HG02885 (cell line): Measurements from ENCODE around the gene MSMB.
"Not testable (repeated sequence)": the region's sequence is repeated elsewhere in the genome, so short reads cannot be mapped to it uniquely, and the experiment has no call there.

Experiments
- ATAC-seq: cut with Tn5 transposase; IDR thresholded peaks from one replicate; pipeline ENCODE4 v1.9.1; 2021; ENCODE audit warnings: mild to moderate bottlenecking; ENCODE audit not compliant: unreplicated experiment, poor library complexity

The MSMB gene

DNA sequence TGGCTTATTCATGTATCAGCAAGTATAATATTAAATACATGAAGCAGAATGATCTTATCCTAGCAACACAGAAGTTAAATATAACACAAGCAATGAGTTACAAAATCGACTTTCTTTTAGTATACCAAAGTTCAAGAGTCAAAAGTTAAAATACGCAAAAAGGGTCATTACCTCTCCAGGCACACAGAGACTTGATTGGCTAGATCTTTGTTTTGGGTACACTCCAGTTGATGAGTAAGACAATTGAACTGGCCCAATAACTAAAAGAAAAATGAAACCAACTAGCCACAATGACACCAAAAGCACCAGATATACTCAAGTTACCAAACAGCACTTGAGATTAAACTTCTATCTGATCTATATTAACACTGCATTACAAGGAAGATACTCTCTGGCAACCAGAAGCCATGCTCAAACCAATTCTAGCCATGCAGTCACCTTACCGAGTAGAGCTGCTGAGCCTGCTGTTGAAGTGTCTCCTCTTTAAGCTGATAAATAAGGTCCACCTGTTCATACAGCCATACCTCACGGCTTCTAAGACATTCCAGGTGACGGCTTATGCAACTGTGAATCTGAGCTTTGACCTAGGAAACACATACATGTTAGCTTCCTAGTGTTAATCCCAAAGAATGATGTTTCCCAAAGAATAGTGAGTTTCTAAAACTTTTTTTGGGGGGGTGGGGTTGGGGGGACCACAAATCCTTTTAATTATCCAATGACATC, 31.2 kb downstream of the MSMB start:
- ATAC-seq = no peak

DNA sequence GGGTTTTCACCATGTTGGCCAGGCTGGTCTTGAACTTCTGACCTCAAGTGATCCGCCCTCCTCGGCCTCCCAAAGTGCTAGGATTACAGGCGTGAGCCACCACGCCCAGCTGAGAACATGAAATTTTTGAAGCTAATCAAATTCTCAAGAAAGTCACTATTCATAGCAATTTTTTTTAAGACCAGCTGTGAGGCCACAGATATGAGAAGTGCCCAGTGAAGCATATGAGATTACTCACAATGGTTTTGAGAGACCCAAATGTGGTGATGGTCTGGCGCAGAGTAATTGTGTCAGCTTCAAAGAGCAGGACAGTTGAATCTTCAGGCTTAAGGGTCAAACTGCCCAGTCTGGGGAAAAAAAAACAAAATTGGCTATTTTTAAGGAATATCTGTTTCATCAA, 31.9 kb downstream of the MSMB start:
- no peak for ATAC-seq

DNA sequence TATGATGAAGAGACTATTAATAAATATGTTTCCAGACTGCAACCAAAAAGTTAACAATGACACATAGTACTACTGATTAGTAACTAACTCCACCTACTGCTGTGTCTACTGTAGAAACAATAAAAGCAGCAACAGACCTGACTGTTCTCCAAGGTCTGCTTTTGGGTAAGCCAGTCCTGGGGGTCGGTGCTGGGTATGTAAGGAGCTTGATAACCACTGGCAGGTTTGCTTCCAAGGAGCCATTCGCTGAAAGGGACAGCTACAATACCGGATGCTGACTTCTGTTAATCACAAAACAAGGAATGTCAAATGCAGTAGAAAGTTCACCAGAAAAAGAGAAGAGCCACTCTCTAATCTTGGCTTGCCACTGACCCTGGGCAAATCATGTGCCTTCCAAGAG, 33.3 kb downstream of the MSMB start:
- ATAC-seq = no peak

DNA sequence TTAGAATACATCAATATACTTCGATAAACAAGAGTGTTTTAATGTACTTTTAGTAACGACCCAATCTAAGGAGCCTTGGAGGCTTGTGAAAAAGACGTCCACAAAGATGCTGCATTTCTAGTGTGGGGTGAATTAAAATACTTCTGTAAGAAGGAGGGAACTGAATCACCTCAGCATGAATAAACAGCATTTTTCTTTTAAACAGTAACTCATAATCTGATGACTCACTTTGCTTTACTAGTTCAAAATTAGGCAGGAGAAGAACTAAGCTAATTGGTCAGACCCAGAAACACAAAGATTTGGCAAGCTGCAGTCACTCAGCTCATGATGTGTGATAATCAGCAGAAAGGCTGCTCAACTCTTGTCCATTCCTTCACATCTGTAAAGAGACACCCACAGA, 39.9 kb downstream of the MSMB start:
- ATAC-seq = no peak

DNA sequence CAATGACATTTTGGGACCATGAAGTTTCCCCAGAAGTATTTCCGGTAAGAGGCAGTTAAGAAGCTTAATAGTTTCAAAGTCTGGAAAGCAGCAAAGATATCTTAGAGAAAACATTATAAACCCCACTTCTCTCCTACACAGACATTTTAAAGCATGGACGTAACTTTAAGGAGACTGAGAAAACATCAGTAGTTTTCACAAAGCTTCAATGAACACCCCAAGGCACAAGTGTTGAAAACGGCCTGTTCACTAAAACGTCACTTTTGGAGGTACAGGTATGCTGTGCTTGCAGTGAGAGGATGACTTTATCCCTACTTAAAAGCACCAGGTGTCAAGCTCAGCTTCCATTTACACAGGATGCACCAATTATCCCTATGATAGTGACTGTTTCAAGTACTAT, 40.7 kb downstream of the MSMB start:
- ATAC-seq = no peak

DNA sequence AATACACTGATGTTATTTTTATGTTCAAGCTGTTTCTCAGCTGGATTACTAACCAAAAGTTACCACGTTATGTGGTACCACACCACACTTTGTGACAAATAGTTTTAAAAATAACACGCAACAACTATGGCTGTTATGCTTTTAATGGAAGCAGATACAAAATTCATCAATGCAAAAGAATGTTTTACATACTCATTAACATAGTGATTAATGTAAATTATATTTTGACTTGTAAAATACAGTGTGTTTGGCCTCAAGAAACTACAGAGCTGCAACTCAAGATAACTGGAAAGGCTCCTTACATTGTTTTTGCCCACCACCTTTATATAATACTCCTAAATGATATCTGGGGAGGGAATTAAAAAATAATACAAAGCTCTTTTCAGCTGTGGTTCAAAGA, 41.1 kb downstream of the MSMB start:
- ATAC-seq = no peak

DNA sequence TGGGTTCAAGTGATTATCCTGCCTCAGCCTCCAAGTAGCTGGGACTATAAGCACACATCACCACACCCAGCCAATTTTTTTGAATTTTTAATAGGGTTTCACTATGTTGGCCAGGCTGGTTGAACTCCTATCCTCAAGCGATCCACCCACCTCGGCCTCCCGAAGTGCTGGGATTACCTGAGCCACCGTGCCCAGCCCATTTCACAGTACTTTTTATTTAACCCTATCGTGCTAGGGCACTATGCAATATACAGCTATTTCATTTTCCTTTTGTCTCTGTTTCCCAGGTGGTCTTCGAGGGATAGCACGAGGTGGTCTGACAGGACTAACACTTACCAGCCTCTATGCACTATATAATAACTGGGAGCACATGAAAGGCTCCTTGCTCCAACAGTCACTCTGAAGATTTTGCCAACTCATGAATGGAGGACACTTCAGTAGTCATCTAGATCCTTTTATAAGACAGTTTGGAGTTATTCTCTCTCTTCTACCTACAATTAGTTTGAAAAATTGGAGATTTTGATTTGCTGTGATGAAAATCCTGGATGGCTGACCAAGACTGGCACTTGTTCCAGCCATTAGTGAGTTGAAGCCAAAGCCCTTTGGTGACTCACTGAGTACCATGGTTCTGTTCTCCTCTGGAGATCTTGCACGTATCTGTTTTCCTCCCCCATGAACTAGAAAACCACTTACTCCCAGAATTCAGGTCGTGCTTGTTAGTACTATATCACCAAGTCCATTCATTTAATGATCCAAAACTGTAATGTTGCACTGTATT, 43.0 kb downstream of the MSMB start:
- ATAC-seq = no peak

DNA sequence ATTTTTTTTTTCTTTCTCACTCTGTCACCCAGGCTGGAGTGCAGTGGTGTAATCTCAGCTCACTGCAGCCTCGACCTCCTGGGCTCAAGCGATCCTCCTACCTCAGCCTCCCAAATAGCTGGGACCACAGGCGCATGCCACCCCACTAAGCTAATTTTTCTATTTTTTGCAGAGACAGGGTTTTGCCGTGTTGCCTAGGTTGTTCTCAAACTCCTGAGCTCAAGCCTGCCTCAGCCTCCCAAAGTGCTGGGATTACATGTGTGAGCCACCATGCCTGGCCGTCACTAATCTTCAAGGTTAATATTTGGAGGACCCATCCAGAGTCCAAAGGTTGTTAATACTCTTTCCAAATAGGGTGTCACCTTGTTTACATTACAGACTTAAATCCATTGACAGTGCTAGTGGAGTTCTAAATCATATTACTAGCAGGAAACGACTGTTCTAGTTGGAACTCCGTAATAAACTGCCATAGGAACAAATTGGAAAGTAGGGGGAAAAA, 43.8 kb downstream of the MSMB start:
- not testable (repeated sequence) for ATAC-seq

DNA sequence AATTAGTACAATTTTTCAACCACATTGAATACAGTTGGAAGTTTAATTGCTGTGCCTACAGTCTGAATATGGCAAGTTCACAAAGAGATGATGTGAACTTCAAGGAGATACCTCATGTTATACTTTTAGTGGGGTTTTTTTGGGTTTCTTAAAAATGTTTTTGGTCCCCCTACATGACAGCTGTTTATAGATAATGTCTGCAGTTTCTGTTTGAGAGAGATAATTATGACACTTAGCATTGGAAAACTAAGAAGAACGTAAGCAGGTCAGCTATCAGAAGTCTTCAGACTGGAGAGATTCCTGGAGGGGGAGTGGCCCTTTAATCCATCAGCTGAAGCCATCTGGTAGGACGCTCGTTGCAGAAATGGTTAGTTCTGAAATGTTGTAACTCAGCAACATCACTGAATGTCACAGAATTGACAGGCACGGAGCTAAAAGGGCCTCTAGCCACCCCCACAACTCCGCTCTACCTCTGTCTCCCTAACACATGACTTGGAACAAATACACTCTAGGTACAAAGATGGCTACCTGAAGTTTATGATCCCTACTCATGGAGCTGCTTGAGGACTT, 44.8 kb downstream of the MSMB start:
- no peak for ATAC-seq

DNA sequence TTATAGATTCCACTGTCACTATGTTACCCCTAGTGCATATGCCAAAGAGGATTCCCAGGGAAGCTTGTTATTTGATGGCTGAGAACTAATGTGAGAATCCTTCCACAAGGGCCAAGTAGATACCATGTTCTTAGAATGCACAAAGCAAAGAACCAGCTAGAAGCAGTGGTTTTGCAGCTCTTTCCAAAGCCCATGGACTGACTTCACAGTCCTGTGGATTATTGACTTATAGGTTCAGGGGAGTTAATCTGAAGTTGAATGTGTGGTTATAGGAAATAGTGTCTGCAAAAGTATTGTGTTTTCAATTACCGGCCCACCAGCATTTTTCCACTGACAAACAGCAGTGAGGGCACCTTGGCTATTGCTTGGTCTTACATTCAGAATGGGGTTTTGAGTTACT, 45.5 kb downstream of the MSMB start:
- ATAC-seq = no peak

DNA sequence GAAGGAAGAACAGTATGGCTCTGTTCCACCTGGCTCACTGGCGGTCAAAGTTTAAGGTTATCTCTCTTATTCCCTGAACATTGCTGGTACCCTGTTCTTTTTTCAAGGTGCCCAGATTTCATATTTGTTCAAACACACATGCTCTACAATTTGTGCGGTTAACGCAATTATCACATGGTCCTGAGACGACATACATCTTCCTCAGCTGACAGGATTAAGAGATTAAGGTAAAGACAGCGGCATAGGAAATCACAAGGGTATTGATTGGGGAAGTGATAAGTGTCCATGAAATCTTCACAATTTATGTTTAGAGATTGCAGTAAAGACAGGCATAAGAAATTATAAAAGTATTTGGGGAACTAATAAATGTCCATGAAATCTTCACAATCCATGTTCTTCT, 46.1 kb downstream of the MSMB start:
- not testable (repeated sequence) for ATAC-seq

DNA sequence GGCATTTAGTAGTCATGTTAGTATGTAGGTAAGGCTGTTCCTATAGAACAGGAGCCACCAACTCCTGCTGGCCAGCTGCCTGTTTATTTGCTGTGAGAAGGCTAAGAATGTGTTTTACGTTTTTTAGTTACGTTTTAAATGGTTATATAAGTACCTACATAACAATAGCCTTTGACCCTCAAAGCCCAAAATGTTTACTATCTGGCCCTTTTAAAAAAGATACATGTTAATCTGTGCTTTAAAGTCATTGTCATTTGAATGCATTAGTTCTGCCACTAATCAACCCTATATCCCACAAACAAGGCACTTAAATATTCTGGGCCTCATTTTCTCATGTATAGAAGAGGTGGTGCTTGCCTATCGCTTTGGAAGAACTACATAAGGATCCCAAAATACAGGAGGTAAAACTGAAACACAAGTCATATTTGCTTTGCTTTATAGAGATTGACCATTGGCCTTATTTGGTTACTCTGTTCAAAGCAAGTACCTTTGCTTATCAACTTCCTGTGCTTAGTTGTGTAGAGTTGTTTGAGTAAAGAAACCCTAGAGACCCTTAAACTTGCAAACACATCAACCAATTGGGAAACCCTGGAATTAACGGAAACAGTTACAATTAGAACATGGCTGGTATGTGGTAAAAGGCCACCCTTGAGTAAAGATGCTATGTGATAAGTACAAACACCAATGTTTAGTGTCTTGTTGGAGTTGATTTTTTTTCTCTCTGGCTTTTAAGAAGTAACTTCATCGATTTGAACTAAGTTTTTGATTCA, 47.9 kb downstream of the MSMB start:
- no peak for ATAC-seq

DNA sequence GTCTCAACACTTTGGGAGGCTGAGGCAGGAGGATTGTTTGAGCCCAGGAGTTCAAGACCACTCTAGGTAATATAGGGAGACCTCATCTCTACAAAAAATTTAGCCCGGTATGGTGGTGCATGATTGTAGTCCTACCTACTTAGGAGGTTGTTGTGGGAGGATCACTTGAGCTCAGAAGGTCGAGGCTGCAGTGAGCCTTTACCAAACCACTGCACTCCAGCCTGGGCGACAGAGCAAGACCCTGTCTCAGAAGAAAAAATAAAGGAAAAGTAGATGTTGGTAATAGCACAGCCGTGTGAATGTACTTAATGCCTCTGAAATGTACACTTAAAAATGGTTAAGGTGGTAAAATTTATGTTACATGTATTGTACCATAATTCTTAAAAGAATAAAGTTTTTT, 48.5 kb downstream of the MSMB start:
- ATAC-seq = no peak

DNA sequence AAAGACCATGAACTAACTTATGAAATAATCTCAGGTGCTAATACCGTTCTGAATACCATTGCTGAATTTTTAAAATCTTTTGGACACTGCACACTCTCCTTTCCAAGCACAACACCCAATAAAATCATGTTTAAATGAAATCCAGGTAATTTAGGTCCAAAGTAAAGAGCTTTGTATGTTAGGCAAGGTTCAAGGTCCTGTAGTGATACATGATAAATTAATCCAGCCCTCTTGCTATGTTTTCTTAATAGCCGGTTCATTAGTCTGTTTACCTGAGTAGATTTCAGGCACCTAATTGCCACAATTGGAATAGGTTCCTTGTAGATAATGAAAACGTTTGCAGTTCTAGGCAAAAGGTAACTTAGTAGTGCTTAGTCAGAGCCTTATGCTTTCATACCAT, 60.5 kb downstream of the MSMB start:
- not testable (repeated sequence) for ATAC-seq

DNA sequence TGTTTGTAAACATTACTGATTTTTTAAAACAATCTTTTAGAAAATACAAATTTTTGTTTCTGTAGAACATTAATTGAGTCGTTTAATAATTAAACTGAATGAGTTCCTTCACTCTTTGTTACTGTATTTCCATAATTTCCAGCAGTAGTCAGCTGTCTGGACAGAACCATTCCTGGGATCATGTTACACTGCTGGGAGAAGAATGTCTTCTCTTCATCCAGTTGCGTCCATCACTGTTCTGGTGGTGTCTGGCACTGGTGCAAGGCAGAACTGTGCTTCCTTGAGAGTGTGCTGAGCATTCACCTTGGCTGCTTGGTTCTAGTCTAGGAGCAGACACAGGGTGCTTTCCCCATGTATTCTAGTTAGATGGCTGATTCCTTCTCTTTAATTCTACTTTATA, 61.6 kb downstream of the MSMB start:
- not testable (repeated sequence) for ATAC-seq

DNA sequence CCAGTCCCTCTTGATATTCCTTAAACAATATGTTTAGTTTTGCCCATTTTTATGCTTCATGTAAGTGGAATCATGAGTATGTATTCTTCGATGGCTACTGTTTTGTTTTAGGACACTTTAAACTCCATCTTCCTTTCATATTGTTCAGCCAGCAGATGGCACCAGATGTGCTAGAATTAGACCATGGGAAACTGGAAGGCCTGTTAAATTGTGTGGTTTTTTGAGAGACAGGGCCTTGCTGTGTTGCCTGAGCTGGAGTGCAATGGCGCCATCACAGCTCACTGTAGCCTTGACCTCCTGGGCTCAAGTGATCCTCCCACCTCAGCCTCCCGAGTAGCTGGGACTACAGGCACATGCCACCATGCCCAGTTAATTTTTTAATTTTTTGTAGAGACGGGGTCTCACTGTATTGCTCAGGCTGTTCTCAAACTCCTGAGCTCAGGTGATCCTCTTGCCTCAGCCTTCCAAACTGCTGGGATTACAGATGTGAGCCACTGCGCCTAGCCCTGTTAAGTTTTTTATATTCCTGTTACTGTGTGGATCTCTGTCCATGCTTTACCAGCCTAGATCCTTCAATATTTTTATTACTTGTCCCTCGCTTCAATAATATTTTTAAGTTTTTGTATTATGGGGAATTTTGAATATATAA, 62.4 kb downstream of the MSMB start:
- not testable (repeated sequence) for ATAC-seq
